ENCODE results near the gene TGM3.

TGM3 gene

DNA sequence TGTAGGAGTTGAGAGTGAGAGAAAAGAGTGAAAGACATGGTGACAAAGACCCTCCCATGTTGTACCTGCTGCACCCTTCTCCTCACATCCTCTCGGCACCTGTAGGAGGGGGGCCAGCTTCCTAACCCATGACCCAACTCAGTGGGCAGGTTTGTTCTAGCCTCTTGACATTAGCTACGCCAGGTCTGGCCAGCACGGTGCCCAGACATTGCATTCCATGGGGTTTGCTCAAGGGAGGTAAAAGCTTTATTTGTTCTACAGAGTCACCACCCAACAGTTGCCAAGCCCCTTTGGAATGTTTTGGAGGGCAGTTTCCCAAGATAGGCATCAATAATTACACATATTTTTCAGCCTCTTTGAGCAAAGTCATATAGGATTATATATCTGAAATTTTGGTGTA, 62.2 kb downstream of the TGM3 start:
- Histone ChIP-seq H3K27ac (no peak overlapping the region), H3K4me3 (no peak overlapping the region)
- TF ChIP-seq, protein P1, sequence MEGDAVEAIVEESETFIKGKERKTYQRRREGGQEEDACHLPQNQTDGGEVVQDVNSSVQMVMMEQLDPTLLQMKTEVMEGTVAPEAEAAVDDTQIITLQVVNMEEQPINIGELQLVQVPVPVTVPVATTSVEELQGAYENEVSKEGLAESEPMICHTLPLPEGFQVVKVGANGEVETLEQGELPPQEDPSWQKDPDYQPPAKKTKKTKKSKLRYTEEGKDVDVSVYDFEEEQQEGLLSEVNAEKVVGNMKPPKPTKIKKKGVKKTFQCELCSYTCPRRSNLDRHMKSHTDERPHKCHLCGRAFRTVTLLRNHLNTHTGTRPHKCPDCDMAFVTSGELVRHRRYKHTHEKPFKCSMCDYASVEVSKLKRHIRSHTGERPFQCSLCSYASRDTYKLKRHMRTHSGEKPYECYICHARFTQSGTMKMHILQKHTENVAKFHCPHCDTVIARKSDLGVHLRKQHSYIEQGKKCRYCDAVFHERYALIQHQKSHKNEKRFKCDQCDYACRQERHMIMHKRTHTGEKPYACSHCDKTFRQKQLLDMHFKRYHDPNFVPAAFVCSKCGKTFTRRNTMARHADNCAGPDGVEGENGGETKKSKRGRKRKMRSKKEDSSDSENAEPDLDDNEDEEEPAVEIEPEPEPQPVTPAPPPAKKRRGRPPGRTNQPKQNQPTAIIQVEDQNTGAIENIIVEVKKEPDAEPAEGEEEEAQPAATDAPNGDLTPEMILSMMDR (IDR thresholded peaks at IDR 0.05), result no peak
- no peak for DNase-seq (ENCODE audit: low spot score)

DNA sequence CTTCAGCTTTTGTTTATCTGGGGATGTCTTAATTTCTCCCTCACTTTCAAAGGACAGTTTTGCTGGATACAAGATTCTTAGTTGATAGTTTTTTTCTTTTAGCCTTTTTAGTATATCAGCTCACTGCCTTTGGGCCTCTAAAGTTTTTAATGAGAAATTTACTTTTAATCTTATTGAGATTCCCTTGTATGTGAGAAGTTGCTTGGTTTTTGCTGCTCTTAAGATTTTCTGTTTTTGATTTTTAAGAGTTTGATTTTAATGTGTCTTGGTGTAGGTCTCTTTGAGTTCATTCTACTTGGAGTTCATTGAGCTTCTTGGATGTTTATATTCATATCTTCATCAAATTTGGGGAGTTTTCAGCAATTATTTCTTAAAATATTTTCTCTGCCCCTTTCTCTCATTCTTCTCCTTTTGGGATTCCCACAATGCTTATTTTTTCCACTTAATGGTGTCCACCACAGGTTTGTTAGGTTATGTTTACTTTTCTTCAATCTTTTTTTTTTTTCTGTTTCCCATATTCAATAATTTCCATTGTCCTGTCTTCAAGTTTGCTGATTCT, 65.3 kb downstream of the TGM3 start:
- H3K4me3 ChIP-seq, result no peak overlapping the region
- DNase-seq (ENCODE audit: low spot score), result no peak
- H3K27ac ChIP-seq, result no peak overlapping the region
- TF ChIP-seq, protein P1 (IDR thresholded peaks at IDR 0.05), result no peak

DNA sequence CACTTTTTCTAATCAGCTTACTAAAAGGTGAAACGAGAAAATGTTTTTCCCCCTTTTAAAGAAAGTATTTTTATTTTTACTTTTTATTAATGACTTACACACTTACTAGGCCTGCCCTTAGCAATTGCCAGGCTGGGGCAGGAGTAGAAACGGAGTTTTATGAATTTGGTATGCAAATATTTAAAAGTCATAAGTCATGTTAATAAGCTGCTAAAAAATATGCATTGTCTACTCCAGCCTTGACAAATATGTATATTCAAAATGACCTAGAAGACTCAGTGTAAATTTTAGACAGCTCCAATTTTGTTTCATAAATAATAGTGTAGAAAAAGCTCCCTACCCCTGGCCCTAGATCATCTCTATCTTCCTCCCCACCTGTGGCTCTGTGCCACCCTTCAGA, 67.4 kb downstream of the TGM3 start:
- no peak for DNase-seq (ENCODE audit: low spot score)
- TF ChIP-seq, protein P1 (IDR thresholded peaks at IDR 0.05), result no peak
- Histone ChIP-seq H3K27ac (no peak overlapping the region), H3K4me3 (no peak overlapping the region)

DNA sequence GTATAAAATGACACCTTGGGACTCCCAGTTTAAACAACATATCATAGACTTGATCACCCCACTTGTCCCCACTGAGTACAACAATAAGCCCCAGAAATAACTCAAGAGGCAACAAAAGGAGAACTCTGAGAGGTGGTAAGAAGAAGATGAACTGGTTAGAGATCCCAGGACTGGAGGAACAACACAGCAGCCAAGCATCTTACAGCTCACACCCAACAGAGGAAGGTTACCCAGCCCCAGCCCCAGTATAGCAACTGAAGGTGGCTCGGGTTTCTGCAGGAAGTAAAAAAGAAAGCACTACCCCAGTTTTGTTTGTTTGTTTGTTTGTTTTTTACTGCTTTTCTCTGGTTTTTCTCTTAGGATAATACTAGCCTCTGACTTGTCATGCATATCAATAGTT, 67.8 kb downstream of the TGM3 start:
- no peak overlapping the region for H3K4me3 ChIP-seq
- TF ChIP-seq, protein P1 (IDR thresholded peaks at IDR 0.05), result no peak
- DNase-seq (ENCODE audit: low spot score), result no peak
- H3K27ac ChIP-seq, result no peak overlapping the region

DNA sequence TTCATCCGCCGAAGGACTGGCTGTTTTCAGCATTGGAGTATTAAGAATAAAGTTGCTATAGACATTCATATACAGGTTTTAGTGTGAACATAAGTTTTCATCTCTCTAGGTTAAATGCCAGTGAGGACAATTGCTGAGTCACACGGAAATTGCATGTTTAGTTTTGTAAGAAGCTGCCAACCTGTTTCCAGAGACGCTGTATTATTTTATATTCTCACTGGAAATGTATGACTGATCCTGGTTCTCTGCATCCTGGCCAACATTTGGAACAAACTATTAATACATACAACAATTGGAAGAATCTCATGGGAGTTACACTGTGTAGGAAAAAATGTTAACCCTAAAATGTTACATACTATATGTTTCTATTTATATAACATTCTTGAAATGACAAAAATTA, 68.2 kb downstream of the TGM3 start:
- TF ChIP-seq, protein P1 (IDR thresholded peaks at IDR 0.05), result no peak
- no peak for DNase-seq (ENCODE audit: low spot score)
- H3K4me3 ChIP-seq, result no peak overlapping the region
- no peak overlapping the region for H3K27ac ChIP-seq

DNA sequence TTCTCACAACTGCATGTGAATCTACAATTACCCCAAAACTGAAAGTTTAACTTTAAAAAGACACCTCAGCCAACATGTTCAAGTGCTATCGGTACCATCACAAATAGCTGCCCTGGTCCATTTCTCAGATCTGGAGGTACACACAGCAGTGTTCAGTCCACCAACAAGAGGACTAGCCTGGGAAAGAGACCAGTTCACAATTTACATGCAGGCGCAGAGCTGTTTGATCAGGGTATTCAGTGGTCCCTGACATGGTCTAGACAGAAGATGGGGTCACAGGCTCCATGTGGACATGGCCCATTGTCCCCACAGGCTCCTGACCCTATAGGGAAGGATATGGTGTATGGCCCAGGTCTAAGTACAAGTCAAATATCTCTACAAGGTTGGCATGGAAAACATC, 69.3 kb downstream of the TGM3 start:
- TF ChIP-seq, protein P1 (IDR thresholded peaks at IDR 0.05), result no peak
- Histone ChIP-seq H3K4me3 (no peak overlapping the region), H3K27ac (no peak overlapping the region)
- DNase-seq (ENCODE audit: low spot score), result no peak

DNA sequence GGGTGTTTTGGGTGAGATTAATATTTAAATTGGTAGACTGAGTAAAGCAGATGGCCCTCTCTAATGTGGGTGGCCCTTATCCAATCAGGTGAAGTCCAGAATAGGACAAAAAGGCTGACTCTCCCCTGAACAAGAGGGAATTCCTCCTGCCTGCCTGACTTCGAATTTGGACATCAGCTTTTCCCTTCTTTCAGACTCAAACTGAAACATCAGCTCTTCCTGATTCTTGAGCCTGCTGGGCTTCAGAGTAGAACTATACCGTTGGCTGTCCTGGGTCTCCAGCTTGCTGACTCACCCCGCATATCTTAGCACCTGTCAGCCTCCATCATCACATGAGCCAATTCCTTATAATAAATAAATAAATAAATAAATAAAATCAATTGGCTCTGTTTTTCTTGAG, 69.9 kb downstream of the TGM3 start:
- H3K27ac ChIP-seq, result no peak overlapping the region
- no peak for DNase-seq (ENCODE audit: low spot score)
- no peak overlapping the region for H3K4me3 ChIP-seq
- TF ChIP-seq, protein P1 (IDR thresholded peaks at IDR 0.05), result no peak

Data from coronary artery (tissue), 2 donors.